NCI-H345 treated with DMSO at 0.1 percent for 48 hours (cell line): ENCODE data around the gene C19orf38.
"Not testable (repeated sequence)": the region's sequence is repeated elsewhere in the genome, so short reads cannot be mapped to it uniquely, and the experiment has no call there.

ENCODE experiments used
- DNase-seq: peaks from one replicate; lab custom pipeline; 2025; ENCODE audit not compliant: unreplicated experiment; lab: John Stamatoyannopoulos, UW

The C19orf38 gene

GRCh38 chr19:10872546-10873107, 24.4 kb downstream of the C19orf38 start:
- DNase-seq, result no peak

GRCh38 chr19:10874024-10874423, 25.8 kb downstream of the C19orf38 start:
- no peak for DNase-seq

GRCh38 chr19:10876459-10877240, 28.4 kb downstream of the C19orf38 start:
- no peak for DNase-seq

- not testable (repeated sequence) for DNase-seq
These were observed 29.4 kb downstream of the C19orf38 start for GRCh38 chr19:10877608-10878007.

- no peak for DNase-seq
These were observed 30.0 kb downstream of the C19orf38 start for GRCh38 chr19:10878253-10878652.

GRCh38 chr19:10881403-10882107, 33.3 kb downstream of the C19orf38 start:
- DNase-seq, result no peak

GRCh38 chr19:10882108-10882457, 33.9 kb downstream of the C19orf38 start:
- no peak for DNase-seq

GRCh38 chr19:10884274-10884673, 36.1 kb downstream of the C19orf38 start:
- no peak for DNase-seq

- no peak for DNase-seq
These were observed 37.3 kb downstream of the C19orf38 start for GRCh38 chr19:10885201-10886169.

- no peak for DNase-seq
These were observed 39.6 kb downstream of the C19orf38 start for GRCh38 chr19:10887616-10888367.

- no peak for DNase-seq
These were observed 40.2 kb downstream of the C19orf38 start for GRCh38 chr19:10888421-10888866.

- no peak for DNase-seq
These were observed 41.7 kb downstream of the C19orf38 start for GRCh38 chr19:10889880-10890279.

- DNase-seq, result no peak
These were observed 43.3 kb downstream of the C19orf38 start for GRCh38 chr19:10891405-10892086.

GRCh38 chr19:10892256-10892655, 44.0 kb downstream of the C19orf38 start:
- DNase-seq, result no peak

GRCh38 chr19:10894911-10895213, 46.6 kb downstream of the C19orf38 start:
- no peak for DNase-seq

- DNase-seq, result no peak
These were observed 47.1 kb downstream of the C19orf38 start for GRCh38 chr19:10895363-10895762.

GRCh38 chr19:10895920-10896319, 47.7 kb downstream of the C19orf38 start:
- no peak for DNase-seq

- peak; percentile 11 for DNase-seq
These were observed 48.8 kb downstream of the C19orf38 start for GRCh38 chr19:10896851-10897526.

GRCh38 chr19:10898633-10899032, 50.4 kb downstream of the C19orf38 start:
- no peak for DNase-seq
